ENCODE data around the gene PTGDS.
A peak's percentile ranks its signal among the peaks of the same experiment; 100 is the strongest.

Gene PTGDS

GRCh38 chr9:136977223-136977622 is at the start of gene PTGDS:
Gene PTGDS (plus strand): TSS chr9:136977504. CDS start chr9:136977579, 75 bp downstream.
- DNase-seq (ENCODE audit: low read depth) = no peak

GRCh38 chr9:136928591-136928990 is 48.7 kb upstream of the PTGDS start:
- DNase-seq (ENCODE audit: low read depth) = no peak

GRCh38 chr9:136930014-136930413 is 47.3 kb upstream of the PTGDS start:
- DNase-seq (ENCODE audit: low read depth) = no peak

GRCh38 chr9:136931611-136932130 is 45.6 kb upstream of the PTGDS start:
- no peak for DNase-seq (ENCODE audit: low read depth)

GRCh38 chr9:136934277-136934676 is 43.0 kb upstream of the PTGDS start:
- no peak for DNase-seq (ENCODE audit: low read depth)

- DNase-seq (ENCODE audit: low read depth) = no peak
These were observed 41.7 kb upstream of the PTGDS start for GRCh38 chr9:136935651-136936050.

GRCh38 chr9:136936645-136937170 is 40.6 kb upstream of the PTGDS start:
- DNase-seq (ENCODE audit: low read depth) = no peak

GRCh38 chr9:136937186-136938001 is 39.9 kb upstream of the PTGDS start:
- DNase-seq (ENCODE audit: low read depth) = no peak

- no peak for DNase-seq (ENCODE audit: low read depth)
These were observed 37.8 kb upstream of the PTGDS start for GRCh38 chr9:136939431-136939995.

GRCh38 chr9:136939996-136940525 is 37.2 kb upstream of the PTGDS start:
- DNase-seq (ENCODE audit: low read depth) = no peak

- no peak for DNase-seq (ENCODE audit: low read depth)
These were observed 36.6 kb upstream of the PTGDS start for GRCh38 chr9:136940526-136941230.

GRCh38 chr9:136941231-136942111 is 35.8 kb upstream of the PTGDS start:
- no peak for DNase-seq (ENCODE audit: low read depth)

GRCh38 chr9:136942112-136942880 is 35.0 kb upstream of the PTGDS start:
- DNase-seq (ENCODE audit: low read depth) = no peak

GRCh38 chr9:136942881-136943230 is 34.4 kb upstream of the PTGDS start:
- DNase-seq (ENCODE audit: low read depth) = no peak

- no peak for DNase-seq (ENCODE audit: low read depth)
These were observed 33.8 kb upstream of the PTGDS start for GRCh38 chr9:136943291-136944211.

GRCh38 chr9:136944212-136944518 is 33.1 kb upstream of the PTGDS start:
- DNase-seq (ENCODE audit: low read depth) = no peak

- peak; percentile 84 for DNase-seq (ENCODE audit: low read depth)
These were observed 32.6 kb upstream of the PTGDS start, which contains the start of the genes C8G and FBXW5 for GRCh38 chr9:136944519-136945332. Gene C8G (plus strand): TSS chr9:136945243. CDS start chr9:136945321, 78 bp downstream. Gene FBXW5 (minus strand): TSS chr9:136944738. CDS start chr9:136944083, 655 bp downstream.

Measured in fibroblast of the conjunctiva (primary cell).